ENCODE results near the gene USP37. TPM values are rescaled to one million over a fixed set of nuclear protein-coding genes. Genes with fewer than 3 reads are reported as not detected.
A peak's percentile ranks its signal among the peaks of the same experiment; 100 is the strongest.

USP37 gene
- total RNA-seq, 2 experiments from 2014 or later: 27.4 to 30.5 TPM

DNA sequence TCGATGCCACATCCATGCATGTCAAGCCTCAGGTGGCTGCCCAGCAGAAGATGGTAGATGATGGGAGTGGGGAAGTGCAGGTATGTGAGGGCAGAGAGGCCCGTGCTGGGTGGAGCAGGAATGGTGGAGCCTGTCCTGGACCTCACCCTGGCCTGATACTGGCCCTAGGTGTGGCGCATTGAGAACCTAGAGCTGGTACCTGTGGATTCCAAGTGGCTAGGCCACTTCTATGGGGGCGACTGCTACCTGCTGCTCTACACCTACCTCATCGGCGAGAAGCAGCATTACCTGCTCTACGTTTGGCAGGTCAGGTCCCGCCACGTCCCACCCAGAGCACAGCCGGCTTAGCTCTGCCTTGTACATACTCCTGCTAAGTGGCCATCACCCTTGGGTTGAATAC, 136.3 kb downstream of the USP37 start:
- Mint-ChIP-seq H3K27me3 (peaks cover 2% of the 10 kb centered on the region), H3K4me1 (peaks cover 13% of the 10 kb centered on the region), H3K27ac (no peak overlapping the region), H3K36me3 (ENCODE audit: low read depth) (no peaks in the 10 kb centered on the region), H3K9me3 (no peaks in the 10 kb centered on the region), H3K4me3 (no peak overlapping the region)
- DNase-seq: no peak
- ChIA-PET CTCF (interaction anchor here (1.0 to 2.3 kb wide), 2 partner anchors 10 to 25 kb away, joined by 3 to 5 read pairs; no protein-coding TSS in a partner anchor), POLR2A (no interaction called here)

DNA sequence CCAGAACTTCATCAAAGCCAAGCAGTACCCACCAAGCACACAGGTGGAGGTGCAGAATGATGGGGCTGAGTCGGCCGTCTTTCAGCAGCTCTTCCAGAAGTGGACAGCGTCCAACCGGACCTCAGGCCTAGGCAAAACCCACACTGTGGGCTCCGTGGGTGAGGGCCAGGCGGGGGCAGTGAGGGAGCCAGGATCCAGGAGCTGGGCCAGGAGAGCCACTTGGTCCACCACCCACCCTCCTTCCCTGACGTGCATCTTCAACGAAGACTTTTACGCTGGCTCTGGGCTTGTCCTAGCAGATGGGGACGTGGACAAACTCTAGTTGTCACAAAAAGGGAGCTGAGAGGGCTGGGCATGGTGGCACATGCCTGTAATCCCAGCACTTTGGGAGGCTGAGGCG, 137.4 kb downstream of the USP37 start:
- Mint-ChIP-seq H3K4me3 (no peak overlapping the region), H3K9me3 (no peaks in the 10 kb centered on the region), H3K4me1 (peaks cover 13% of the 10 kb centered on the region), H3K27ac (no peak overlapping the region), H3K36me3 (ENCODE audit: low read depth) (no peaks in the 10 kb centered on the region), H3K27me3 (peaks cover 2% of the 10 kb centered on the region)
- CTCF ChIA-PET: interaction anchor here (0.6 to 2.3 kb wide), 11 partner anchors 9 to 218 kb away, joined by 3 to 7 read pairs (median 3); no protein-coding TSS in a partner anchor
- DNase-seq: no peak
- POLR2A ChIA-PET: interaction anchor here (0.6 kb wide), 1 partner anchor 23 kb away, joined by 3 read pairs; no protein-coding TSS in a partner anchor

DNA sequence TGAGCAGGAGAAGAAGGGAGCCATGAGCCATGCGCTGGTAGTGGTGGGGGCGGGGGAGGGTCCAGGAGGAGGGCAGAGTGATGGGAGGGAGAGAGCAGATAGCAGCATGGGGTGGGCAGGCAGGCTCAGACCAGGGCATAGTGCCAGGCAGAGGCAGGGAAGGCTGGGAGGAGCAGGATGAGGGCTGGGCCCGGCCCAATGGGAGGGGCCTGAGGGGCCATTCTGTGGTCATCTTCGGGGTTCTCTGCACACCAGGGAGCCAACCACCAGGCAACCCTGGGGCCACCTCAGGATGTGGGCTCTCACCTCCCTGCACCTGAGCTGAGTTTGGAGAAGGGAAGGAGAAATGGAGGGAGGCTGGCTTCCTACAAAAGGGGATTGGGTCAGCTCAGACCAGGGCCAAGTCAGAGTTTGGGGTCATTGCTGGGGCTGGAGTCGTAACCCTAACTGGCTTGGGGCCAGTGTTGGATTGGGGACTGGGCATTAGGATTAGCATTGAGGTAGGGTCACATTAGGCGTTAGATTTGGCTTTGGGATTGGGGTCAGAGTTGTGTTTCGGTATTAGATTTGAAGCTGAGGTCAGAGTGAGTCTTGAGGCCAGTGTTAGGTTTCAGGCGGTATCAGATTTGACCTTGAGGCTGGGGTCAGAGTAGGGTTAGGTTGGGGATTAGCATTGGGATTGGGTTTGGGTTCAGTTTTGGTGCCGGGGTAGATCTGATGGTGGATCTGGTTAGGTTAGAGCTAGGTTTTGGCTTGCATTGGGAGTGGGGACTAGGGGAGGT, 138.0 kb downstream of the USP37 start:
- Mint-ChIP-seq H3K36me3 (ENCODE audit: low read depth) (no peaks in the 10 kb centered on the region), H3K4me3 (no peak overlapping the region), H3K4me1 (peaks cover 13% of the 10 kb centered on the region), H3K9me3 (no peaks in the 10 kb centered on the region), H3K27ac (peak overlapping the region; percentile 9), H3K27me3 (peaks cover 2% of the 10 kb centered on the region)
- ChIA-PET POLR2A (no interaction called here), CTCF (interaction anchor here (0.6 to 1.8 kb wide), 9 partner anchors 8 to 218 kb away, joined by 3 to 7 read pairs (median 3); no protein-coding TSS in a partner anchor)
- no peak for DNase-seq

DNA sequence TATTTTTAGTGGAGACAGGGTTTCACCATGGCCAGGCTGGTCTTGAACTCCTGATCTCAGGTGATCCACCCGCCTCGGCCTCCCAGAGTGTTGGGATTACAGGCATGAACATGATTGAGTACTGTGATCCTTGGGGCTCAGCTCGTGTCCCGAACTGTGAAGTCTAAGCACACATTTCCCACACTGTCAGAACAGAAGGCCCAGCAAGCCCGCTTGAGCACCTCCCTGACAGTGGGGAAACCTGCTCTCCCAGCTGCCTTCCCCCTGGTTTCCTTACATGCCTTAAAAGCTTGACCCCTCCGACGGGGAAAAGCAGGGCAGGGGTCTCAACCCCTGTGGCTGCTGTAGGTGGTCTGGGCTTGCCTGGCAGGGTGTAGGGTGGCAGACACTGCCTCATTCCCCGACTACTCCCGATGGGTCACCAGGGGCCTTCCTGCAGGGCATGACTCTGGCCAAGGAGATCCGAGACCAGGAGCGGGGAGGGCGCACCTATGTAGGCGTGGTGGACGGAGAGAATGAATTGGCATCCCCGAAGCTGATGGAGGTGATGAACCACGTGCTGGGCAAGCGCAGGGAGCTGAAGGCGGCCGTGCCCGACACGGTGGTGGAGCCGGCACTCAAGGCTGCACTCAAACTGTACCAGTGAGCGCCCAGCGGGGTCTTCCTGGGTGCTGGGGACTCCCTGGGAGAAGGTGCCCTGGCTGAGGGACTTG, 139.1 kb downstream of the USP37 start:
- DNase-seq: no peak
- Mint-ChIP-seq H3K27ac (no peak overlapping the region), H3K9me3 (no peaks in the 10 kb centered on the region), H3K4me1 (peaks cover 13% of the 10 kb centered on the region), H3K4me3 (no peak overlapping the region), H3K36me3 (ENCODE audit: low read depth) (no peaks in the 10 kb centered on the region), H3K27me3 (peaks cover 2% of the 10 kb centered on the region)
- POLR2A ChIA-PET: no interaction called here
- CTCF ChIA-PET: interaction anchor here (1.8 kb wide), 1 partner anchor 15 kb away, joined by 7 read pairs; no protein-coding TSS in a partner anchor

DNA sequence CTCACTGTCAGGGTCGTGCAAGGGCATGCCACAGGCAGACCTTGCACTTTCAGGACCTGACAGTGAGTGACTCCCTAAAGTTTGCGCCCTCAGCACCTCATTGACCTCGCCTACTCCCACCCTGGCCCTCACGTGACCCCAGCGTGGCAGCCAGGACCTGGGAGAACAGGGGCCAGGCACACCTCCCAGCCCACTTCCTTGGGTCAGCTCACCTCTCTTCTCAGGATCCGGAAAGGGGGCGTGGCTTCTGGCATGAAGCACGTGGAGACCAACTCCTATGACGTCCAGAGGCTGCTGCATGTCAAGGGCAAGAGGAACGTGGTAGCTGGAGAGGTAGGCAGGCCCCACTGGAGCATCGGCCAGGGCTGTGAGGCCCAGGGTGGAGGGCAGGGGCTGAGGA, 140.4 kb downstream of the USP37 start:
- Mint-ChIP-seq H3K27me3 (peaks cover 2% of the 10 kb centered on the region), H3K4me3 (no peak overlapping the region), H3K9me3 (no peaks in the 10 kb centered on the region), H3K27ac (no peak overlapping the region), H3K4me1 (peaks cover 13% of the 10 kb centered on the region), H3K36me3 (ENCODE audit: low read depth) (no peaks in the 10 kb centered on the region)
- POLR2A ChIA-PET: interaction anchor here (0.7 kb wide), 1 partner anchor 39 kb away, joined by 5 read pairs; no protein-coding TSS in a partner anchor
- CTCF ChIA-PET: interaction anchor here (0.6 to 1.1 kb wide), 2 partner anchors 13 to 134 kb away, joined by 3 read pairs; no protein-coding TSS in a partner anchor
- no peak for DNase-seq

DNA sequence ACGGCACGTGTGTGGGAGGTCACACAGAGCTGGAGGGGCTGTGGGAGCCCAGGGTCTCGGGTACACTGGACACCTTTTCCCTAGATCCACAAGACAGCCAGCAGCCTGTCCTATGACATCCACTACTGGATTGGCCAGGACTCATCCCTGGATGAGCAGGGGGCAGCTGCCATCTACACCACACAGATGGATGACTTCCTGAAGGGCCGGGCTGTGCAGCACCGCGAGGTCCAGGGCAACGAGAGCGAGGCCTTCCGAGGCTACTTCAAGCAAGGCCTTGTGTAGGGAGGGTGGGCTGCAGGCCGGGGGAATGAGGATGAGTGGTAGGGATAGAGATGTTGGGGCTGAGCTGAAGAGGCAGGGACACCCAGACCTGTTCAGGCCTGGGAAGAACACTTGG, 142.6 kb downstream of the USP37 start:
- Mint-ChIP-seq H3K27ac (no peak overlapping the region), H3K4me1 (peaks cover 9% of the 10 kb centered on the region), H3K4me3 (no peak overlapping the region), H3K9me3 (no peaks in the 10 kb centered on the region), H3K27me3 (no peaks in the 10 kb centered on the region), H3K36me3 (ENCODE audit: low read depth) (no peaks in the 10 kb centered on the region)
- POLR2A ChIA-PET: interaction anchor here (0.6 kb wide), 1 partner anchor 90 kb away, joined by 3 read pairs; no protein-coding TSS in a partner anchor
- DNase-seq: no peak
- CTCF ChIA-PET: no interaction called here

DNA sequence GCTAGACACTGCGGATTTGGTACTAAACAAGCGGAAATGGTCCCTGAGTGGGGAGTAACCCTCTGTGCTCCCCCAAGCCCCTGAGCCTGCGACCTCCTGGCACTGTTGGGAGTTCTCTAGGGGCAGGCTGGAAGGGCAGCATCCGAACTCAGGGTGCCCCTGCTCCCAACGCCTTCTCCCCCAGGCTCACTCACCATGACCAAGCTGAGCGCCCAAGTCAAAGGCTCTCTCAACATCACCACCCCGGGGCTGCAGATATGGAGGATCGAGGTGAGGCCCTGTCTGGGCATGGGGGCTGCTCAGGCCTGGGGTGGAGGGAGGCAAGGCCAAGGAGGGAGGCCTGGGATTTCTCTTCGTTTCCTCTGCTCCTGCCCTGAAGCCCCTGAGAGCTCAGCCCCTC, 144.6 kb downstream of the USP37 start:
- Mint-ChIP-seq H3K36me3 (ENCODE audit: low read depth) (no peaks in the 10 kb centered on the region), H3K9me3 (no peaks in the 10 kb centered on the region), H3K27ac (no peak overlapping the region), H3K4me3 (no peak overlapping the region), H3K27me3 (no peaks in the 10 kb centered on the region), H3K4me1 (no peaks in the 10 kb centered on the region)
- ChIA-PET CTCF (no interaction called here), POLR2A (no interaction called here)
- no peak for DNase-seq

DNA sequence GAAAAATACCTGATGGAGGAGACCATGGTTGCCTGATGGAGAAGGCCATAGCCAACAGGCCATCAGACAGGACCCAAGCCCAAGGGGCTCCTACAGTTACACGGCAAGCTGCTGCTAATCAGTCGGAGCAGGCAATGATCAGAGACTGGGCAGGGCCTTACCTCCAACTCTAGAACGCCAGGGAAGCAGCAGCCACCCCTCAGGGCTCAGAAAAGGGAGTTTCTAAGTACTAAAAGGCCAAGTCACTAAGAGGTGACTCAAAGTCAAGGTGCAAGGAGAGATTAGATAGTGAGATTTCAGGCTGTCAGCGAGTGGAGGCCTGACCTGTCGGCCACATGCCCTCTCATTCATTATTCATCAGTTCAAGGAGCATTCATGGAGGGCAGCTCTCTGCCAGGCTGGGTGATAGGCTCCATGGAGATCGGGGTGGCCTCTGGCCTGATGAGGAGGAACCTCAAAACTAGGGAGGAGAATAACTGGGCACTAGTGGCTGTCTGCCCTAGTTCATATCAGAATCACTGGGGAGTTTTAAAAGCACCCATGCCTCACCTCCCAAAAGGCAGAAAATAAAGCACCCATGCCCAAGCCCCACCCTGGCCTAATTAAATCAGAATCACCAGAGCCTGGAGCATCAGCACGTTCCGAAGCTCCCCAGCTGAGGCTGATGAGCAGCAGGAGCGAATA, 145.6 kb downstream of the USP37 start:
- no peak for DNase-seq
- H3K9me3 Mint-ChIP-seq: no peaks in the 10 kb centered on the region
- H3K4me3 Mint-ChIP-seq: no peak overlapping the region
- H3K4me1 Mint-ChIP-seq: no peaks in the 10 kb centered on the region
- ChIA-PET POLR2A (no interaction called here), CTCF (interaction anchor here (0.8 to 1.5 kb wide), 2 partner anchors 7 to 8 kb away, joined by 3 to 4 read pairs; no protein-coding TSS in a partner anchor)
- no peaks in the 10 kb centered on the region for H3K36me3 Mint-ChIP-seq (ENCODE audit: low read depth)
- no peak overlapping the region for H3K27ac Mint-ChIP-seq
- no peaks in the 10 kb centered on the region for H3K27me3 Mint-ChIP-seq

DNA sequence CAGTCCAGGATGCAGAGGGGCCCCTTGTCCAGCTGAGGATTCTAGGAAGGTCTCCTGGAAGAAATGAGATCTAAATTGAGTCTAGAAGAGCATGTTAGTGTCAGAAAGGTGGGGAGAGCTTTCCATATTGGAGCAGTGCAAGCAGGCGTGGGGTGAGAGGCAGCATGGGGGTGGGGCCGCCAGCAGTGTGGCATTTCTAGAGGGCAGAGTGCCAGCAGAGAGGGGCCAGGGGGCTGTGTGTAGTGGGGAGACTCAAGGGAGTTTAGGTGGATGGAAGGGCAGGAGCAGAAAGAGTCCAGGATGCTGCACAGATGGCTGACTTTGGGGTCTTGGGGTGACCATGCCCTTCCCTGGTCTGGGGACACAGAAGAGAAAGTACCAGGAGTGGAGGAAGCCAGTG, 147.1 kb downstream of the USP37 start:
- H3K4me1 Mint-ChIP-seq: no peaks in the 10 kb centered on the region
- H3K4me3 Mint-ChIP-seq: no peak overlapping the region
- peaks cover 4% of the 10 kb centered on the region for H3K27me3 Mint-ChIP-seq
- no peak for DNase-seq
- no peaks in the 10 kb centered on the region for H3K36me3 Mint-ChIP-seq (ENCODE audit: low read depth)
- H3K9me3 Mint-ChIP-seq: no peaks in the 10 kb centered on the region
- POLR2A ChIA-PET: no interaction called here
- H3K27ac Mint-ChIP-seq: no peak overlapping the region
- CTCF ChIA-PET: interaction anchor here (0.7 to 2.0 kb wide), 3 partner anchors 10 to 19 kb away, joined by 3 to 4 read pairs (median 3); no protein-coding TSS in a partner anchor

DNA sequence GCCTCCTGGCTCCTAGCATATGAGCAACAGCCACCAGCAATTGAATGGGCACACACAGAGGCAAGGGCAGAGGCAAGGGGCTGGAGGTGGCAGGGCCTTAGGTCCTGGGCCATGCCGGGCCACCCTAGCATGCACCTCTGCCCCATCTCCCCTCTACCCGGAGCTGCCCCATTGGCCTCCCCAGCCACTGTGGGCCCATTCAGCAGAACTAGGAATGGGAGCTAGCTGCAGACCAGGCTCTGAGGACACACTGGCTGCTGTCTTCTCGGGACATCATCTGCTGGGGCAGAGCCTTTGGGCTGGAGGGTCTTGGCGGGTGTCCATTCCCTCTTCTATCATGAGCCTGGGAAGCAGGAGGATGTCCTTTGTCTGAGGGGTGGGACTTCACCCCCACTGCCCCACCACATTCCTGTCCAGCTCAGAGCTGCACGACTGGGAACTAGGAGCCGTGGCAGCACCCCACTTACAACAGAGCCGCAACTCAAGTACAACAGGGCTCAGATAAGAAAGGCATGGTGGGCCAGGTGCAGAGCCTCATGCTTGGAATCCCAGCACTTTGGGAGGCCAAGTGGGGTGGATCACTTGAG, 148.4 kb downstream of the USP37 start:
- DNase-seq: no peak
- Mint-ChIP-seq H3K4me1 (no peaks in the 10 kb centered on the region), H3K4me3 (no peak overlapping the region), H3K9me3 (no peaks in the 10 kb centered on the region), H3K36me3 (ENCODE audit: low read depth) (no peaks in the 10 kb centered on the region), H3K27ac (no peak overlapping the region), H3K27me3 (peaks cover 4% of the 10 kb centered on the region)
- ChIA-PET CTCF (interaction anchor here (1.3 to 2.0 kb wide), 2 partner anchors 11 kb away, joined by 3 to 4 read pairs; no protein-coding TSS in a partner anchor), POLR2A (no interaction called here)

DNA sequence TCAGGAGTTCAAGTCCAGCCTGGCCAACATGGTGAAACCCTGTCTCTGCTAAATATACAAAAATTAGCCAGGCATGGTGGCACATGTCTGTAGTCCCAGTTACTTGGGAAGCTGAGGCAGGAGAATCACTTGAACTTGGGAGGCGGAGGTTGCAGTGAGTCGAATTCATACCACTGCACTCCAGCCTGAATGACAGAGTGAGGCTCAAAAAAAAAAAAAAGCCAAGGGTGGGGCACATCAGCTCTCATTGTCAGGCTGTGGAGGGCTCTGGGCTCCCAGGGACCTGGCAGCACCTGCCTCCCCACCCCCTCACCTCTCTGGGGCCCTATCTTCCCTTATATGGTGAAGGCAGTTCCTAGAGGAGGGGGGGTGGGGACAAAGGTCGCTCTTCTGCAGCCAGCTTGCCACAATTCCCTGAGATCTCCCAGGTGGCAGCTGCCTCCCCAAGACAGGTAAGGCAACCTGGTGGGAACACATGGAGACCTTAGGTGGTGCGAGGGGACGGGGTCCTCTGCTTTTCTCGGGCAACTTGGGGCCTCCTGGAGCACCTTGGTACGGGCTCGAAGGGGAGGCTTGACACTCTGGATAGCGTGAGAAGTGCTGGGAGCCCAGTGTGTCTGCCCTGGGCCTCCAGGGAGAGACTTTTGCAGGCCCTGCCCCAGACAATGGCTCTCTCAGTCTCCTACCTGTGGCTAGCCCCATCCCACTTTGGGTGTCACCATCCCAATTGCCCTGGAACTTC, 149.3 kb downstream of the USP37 start, which contains the start of gene VIL1:
Gene VIL1, plus strand, starts transcription at position 407 of the 742 bp plus-strand sequence. CDS start 4,656 bp downstream, outside the sequence.
- Mint-ChIP-seq H3K9me3 (no peaks in the 10 kb centered on the region), H3K27me3 (peaks cover 4% of the 10 kb centered on the region), H3K4me1 (no peaks in the 10 kb centered on the region), H3K36me3 (ENCODE audit: low read depth) (no peaks in the 10 kb centered on the region), H3K4me3 (no peak within 1 kb of the TSS), H3K27ac (no peak within 1 kb of the TSS)
- CTCF ChIA-PET: interaction anchor here (2.0 kb wide), 1 partner anchor 10 kb away, joined by 4 read pairs; no protein-coding TSS in a partner anchor
- POLR2A ChIA-PET: no interaction called here
- no peak for DNase-seq

DNA sequence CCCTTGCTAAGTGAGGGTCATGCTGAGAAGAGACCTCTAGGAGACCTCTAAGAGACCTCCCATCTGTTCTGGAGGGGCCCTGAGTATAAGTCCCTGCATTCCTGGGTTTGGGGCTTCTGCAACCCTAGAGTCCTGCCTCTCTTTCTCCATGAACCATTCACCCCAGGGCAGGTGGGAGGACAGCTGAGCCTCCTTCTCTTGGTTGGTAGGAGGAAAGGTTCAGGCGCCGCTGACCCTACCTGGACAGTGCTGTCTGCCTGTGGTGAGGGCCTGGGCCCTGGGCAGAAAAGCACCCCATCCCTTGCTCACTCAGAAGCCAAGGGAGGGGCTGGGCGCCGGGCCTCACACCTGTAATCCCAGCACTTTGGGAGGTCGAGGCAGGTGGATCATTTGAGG, 149.8 kb downstream of the USP37 start:
- H3K27ac Mint-ChIP-seq: no peak overlapping the region
- no peak overlapping the region for H3K4me3 Mint-ChIP-seq
- H3K4me1 Mint-ChIP-seq: no peaks in the 10 kb centered on the region
- no peaks in the 10 kb centered on the region for H3K36me3 Mint-ChIP-seq (ENCODE audit: low read depth)
- H3K9me3 Mint-ChIP-seq: no peaks in the 10 kb centered on the region
- ChIA-PET POLR2A (no interaction called here), CTCF (no interaction called here)
- H3K27me3 Mint-ChIP-seq: peaks cover 4% of the 10 kb centered on the region
- no peak for DNase-seq

All from activated CD4-positive, alpha-beta T cell treated with anti-CD3 and anti-CD28 coated beads, Interleukin-2, amount 10 ng/mL, durations not matched to agents 7 days and 5 days (primary cell).